Vagina (tissue), 2 donors: ENCODE measurements around the gene MB.

ENCODE experiments used
- POLR2AphosphoS5 ChIP-seq, 2 donors: sonication (generic); formaldehyde crosslinking; IDR thresholded peaks; one replicate each; pipeline ENCODE4 v1.9.0; 2017; ENCODE audit warnings: antibody characterized with exemption in 2 of 2, mild to moderate bottlenecking in 2 of 2, low read depth in 1 of 2; ENCODE audit not compliant: insufficient read depth in 1 of 2
- TF ChIP-seq, protein P1 (sequence below), 3 experiments: fragments of 450-650 bp in 2 of 3; fragments of 200-600 bp in 1 of 3; sonication (generic) in 1 of 3; IDR thresholded peaks; one replicate each; pipeline ENCODE4 v1.5.1; 2017 to 2019; ENCODE audit warnings: antibody characterized with exemption in 3 of 3, mild to moderate bottlenecking in 2 of 3, moderate library complexity in 2 of 3

DNA sequence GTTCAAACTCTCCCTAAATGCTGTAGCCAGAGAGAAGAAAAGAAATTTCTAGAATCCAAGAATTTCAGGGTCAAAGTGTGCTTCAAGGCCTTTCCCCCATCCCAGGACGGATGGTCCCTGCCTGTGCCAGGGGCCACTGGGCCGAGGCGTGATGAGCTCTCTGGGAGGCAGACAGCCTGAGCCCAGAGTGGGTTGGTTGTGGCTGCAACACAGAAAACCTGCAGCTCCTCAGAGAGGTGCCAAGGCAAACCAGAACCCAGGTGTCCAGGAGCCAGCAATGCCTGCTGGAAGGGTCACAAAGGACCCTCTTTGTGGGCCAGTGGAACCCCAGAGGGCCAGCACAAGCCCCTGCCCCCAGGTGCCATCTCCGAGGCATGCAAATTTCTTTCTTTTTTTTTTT, 28.5 kb upstream of the MB start:
- TF ChIP-seq, protein P1, sequence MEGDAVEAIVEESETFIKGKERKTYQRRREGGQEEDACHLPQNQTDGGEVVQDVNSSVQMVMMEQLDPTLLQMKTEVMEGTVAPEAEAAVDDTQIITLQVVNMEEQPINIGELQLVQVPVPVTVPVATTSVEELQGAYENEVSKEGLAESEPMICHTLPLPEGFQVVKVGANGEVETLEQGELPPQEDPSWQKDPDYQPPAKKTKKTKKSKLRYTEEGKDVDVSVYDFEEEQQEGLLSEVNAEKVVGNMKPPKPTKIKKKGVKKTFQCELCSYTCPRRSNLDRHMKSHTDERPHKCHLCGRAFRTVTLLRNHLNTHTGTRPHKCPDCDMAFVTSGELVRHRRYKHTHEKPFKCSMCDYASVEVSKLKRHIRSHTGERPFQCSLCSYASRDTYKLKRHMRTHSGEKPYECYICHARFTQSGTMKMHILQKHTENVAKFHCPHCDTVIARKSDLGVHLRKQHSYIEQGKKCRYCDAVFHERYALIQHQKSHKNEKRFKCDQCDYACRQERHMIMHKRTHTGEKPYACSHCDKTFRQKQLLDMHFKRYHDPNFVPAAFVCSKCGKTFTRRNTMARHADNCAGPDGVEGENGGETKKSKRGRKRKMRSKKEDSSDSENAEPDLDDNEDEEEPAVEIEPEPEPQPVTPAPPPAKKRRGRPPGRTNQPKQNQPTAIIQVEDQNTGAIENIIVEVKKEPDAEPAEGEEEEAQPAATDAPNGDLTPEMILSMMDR (IDR thresholded peaks at IDR 0.05), result no peak
- no peak for TF ChIP-seq POLR2AphosphoS5 (IDR thresholded peaks at IDR 0.05; ENCODE audit: insufficient read depth in 1 of 2, low read depth in 1 of 2)
